Measurements from ENCODE around the gene PTPRN2. TPM values are rescaled to one million over a fixed set of nuclear protein-coding genes. Genes with fewer than 3 reads are reported as not detected.
"Not testable (repeated sequence)": the region's sequence is repeated elsewhere in the genome, so short reads cannot be mapped to it uniquely, and the experiment has no call there.

Gene PTPRN2
- total RNA-seq, 1 donor from 2014 or later: 0.41 TPM

GRCh38 chr7:157514306-157514705 lies 1073.3 kb downstream of the PTPRN2 start:
- no peak for DNase-seq (ENCODE audit: low spot score)
- H3K4me3 Mint-ChIP-seq: no peak overlapping the region
- H3K27me3 Mint-ChIP-seq (ENCODE audit: insufficient read depth): peaks cover 36% of the 10 kb centered on the region
- no peak overlapping the region for H3K27ac Mint-ChIP-seq
- no peaks in the 10 kb centered on the region for H3K4me1 Mint-ChIP-seq (ENCODE audit: low read depth)
- no peaks in the 10 kb centered on the region for H3K36me3 Mint-ChIP-seq (ENCODE audit: low read depth)
- intact Hi-C loops (cut with micrococcal nuclease): no loop called here
- H3K9me3 Mint-ChIP-seq: no peaks in the 10 kb centered on the region

GRCh38 chr7:157513682-157514081 lies 1073.9 kb downstream of the PTPRN2 start:
- H3K4me1 Mint-ChIP-seq (ENCODE audit: low read depth): no peaks in the 10 kb centered on the region
- H3K27ac Mint-ChIP-seq: no peak overlapping the region
- peaks cover 40% of the 10 kb centered on the region for H3K27me3 Mint-ChIP-seq (ENCODE audit: insufficient read depth)
- intact Hi-C loops (cut with micrococcal nuclease): no loop called here
- no peaks in the 10 kb centered on the region for H3K9me3 Mint-ChIP-seq
- no peaks in the 10 kb centered on the region for H3K36me3 Mint-ChIP-seq (ENCODE audit: low read depth)
- no peak overlapping the region for H3K4me3 Mint-ChIP-seq
- no peak for DNase-seq (ENCODE audit: low spot score)

GRCh38 chr7:157513162-157513621 lies 1074.4 kb downstream of the PTPRN2 start:
- H3K27ac Mint-ChIP-seq: no peak overlapping the region
- DNase-seq (ENCODE audit: low spot score): no peak
- no peaks in the 10 kb centered on the region for H3K4me1 Mint-ChIP-seq (ENCODE audit: low read depth)
- no peaks in the 10 kb centered on the region for H3K36me3 Mint-ChIP-seq (ENCODE audit: low read depth)
- H3K27me3 Mint-ChIP-seq (ENCODE audit: insufficient read depth): peaks cover 42% of the 10 kb centered on the region
- intact Hi-C loops (cut with micrococcal nuclease): no loop called here
- no peaks in the 10 kb centered on the region for H3K9me3 Mint-ChIP-seq
- no peak overlapping the region for H3K4me3 Mint-ChIP-seq

GRCh38 chr7:157509226-157509625 lies 1078.4 kb downstream of the PTPRN2 start:
- peaks cover 51% of the 10 kb centered on the region for H3K27me3 Mint-ChIP-seq (ENCODE audit: insufficient read depth)
- H3K4me3 Mint-ChIP-seq: no peak overlapping the region
- H3K4me1 Mint-ChIP-seq (ENCODE audit: low read depth): peaks cover 7% of the 10 kb centered on the region

GRCh38 chr7:157508477-157508881 lies 1079.1 kb downstream of the PTPRN2 start:
- peaks cover 47% of the 10 kb centered on the region for H3K27me3 Mint-ChIP-seq (ENCODE audit: insufficient read depth)
- peaks cover 12% of the 10 kb centered on the region for H3K4me1 Mint-ChIP-seq (ENCODE audit: low read depth)
- no peak overlapping the region for H3K27ac Mint-ChIP-seq
- intact Hi-C loops (cut with micrococcal nuclease): loop anchor here (5.0 kb wide), 1 partner anchor 36 kb away; no protein-coding TSS in a partner anchor
- DNase-seq (ENCODE audit: low spot score): no peak
- peaks cover 24% of the 10 kb centered on the region for H3K9me3 Mint-ChIP-seq
- no peak overlapping the region for H3K4me3 Mint-ChIP-seq
- H3K36me3 Mint-ChIP-seq (ENCODE audit: low read depth): peaks cover 2% of the 10 kb centered on the region

More at GRCh38 chr7:157509226-157509625, 1078.4 kb downstream of the PTPRN2 start:
- Mint-ChIP-seq H3K9me3 (peaks cover 24% of the 10 kb centered on the region), H3K36me3 (ENCODE audit: low read depth) (peaks cover 2% of the 10 kb centered on the region), H3K27ac (no peak overlapping the region)
- no peak for DNase-seq (ENCODE audit: low spot score)
- intact Hi-C loops (cut with micrococcal nuclease): loop anchor here (5.0 kb wide), 1 partner anchor 37 kb away; no protein-coding TSS in a partner anchor

- no peak overlapping the region for H3K27ac Mint-ChIP-seq
Measured at GRCh38 chr7:157507987-157508386, 1079.6 kb downstream of the PTPRN2 start.

GRCh38 chr7:157506268-157506667 lies 1081.4 kb downstream of the PTPRN2 start:
- Mint-ChIP-seq H3K4me3 (no peak overlapping the region), H3K36me3 (ENCODE audit: low read depth) (peaks cover 2% of the 10 kb centered on the region), H3K4me1 (ENCODE audit: low read depth) (peaks cover 33% of the 10 kb centered on the region), H3K27me3 (ENCODE audit: insufficient read depth) (peaks cover 36% of the 10 kb centered on the region), H3K9me3 (peaks cover 24% of the 10 kb centered on the region), H3K27ac (no peak overlapping the region)
- DNase-seq (ENCODE audit: low spot score): no peak
- intact Hi-C loops (cut with micrococcal nuclease): loop anchor here (5.0 kb wide), 1 partner anchor 34 kb away; no protein-coding TSS in a partner anchor

More at GRCh38 chr7:157507987-157508386, 1079.6 kb downstream of the PTPRN2 start:
- Mint-ChIP-seq H3K9me3 (peaks cover 24% of the 10 kb centered on the region), H3K27me3 (ENCODE audit: insufficient read depth) (peaks cover 45% of the 10 kb centered on the region), H3K36me3 (ENCODE audit: low read depth) (peaks cover 2% of the 10 kb centered on the region), H3K4me3 (no peak overlapping the region), H3K4me1 (ENCODE audit: low read depth) (peaks cover 17% of the 10 kb centered on the region)
- DNase-seq (ENCODE audit: low spot score): no peak
- intact Hi-C loops (cut with micrococcal nuclease): loop anchor here (5.0 kb wide), 1 partner anchor 36 kb away; no protein-coding TSS in a partner anchor

GRCh38 chr7:157505646-157506045 lies 1082.0 kb downstream of the PTPRN2 start:
- DNase-seq (ENCODE audit: low spot score): no peak
- Mint-ChIP-seq H3K27ac (no peak overlapping the region), H3K4me3 (no peak overlapping the region), H3K9me3 (peaks cover 24% of the 10 kb centered on the region), H3K4me1 (ENCODE audit: low read depth) (peaks cover 33% of the 10 kb centered on the region), H3K27me3 (ENCODE audit: insufficient read depth) (peaks cover 30% of the 10 kb centered on the region), H3K36me3 (ENCODE audit: low read depth) (peaks cover 2% of the 10 kb centered on the region)
- intact Hi-C loops (cut with micrococcal nuclease): loop anchor here (5.0 kb wide), 1 partner anchor 33 kb away; no protein-coding TSS in a partner anchor

- no peak for DNase-seq (ENCODE audit: low spot score)
- intact Hi-C loops (cut with micrococcal nuclease): loop anchor here (1.0 kb wide), 1 partner anchor 8 kb away; no protein-coding TSS in a partner anchor
- Mint-ChIP-seq H3K4me3 (peak overlapping the region; percentile 69), H3K27ac (peak overlapping the region; percentile 97), H3K9me3 (peaks cover 24% of the 10 kb centered on the region), H3K36me3 (ENCODE audit: low read depth) (peaks cover 2% of the 10 kb centered on the region), H3K4me1 (ENCODE audit: low read depth) (peaks cover 33% of the 10 kb centered on the region), H3K27me3 (ENCODE audit: insufficient read depth) (peaks cover 15% of the 10 kb centered on the region)
Measured at GRCh38 chr7:157503229-157503628, 1084.4 kb downstream of the PTPRN2 start.

GRCh38 chr7:157502701-157503111 lies 1084.9 kb downstream of the PTPRN2 start:
- H3K4me1 Mint-ChIP-seq (ENCODE audit: low read depth): peaks cover 33% of the 10 kb centered on the region
- peak overlapping the region; percentile 97 for H3K27ac Mint-ChIP-seq
- DNase-seq (ENCODE audit: low spot score): peak; percentile 69
- peaks cover 2% of the 10 kb centered on the region for H3K36me3 Mint-ChIP-seq (ENCODE audit: low read depth)
- intact Hi-C loops (cut with micrococcal nuclease): loop anchor here (1.0 kb wide), 2 partner anchors 7 to 12 kb away; no protein-coding TSS in a partner anchor
- H3K27me3 Mint-ChIP-seq (ENCODE audit: insufficient read depth): peaks cover 12% of the 10 kb centered on the region
- peak overlapping the region; percentile 69 for H3K4me3 Mint-ChIP-seq
- peaks cover 24% of the 10 kb centered on the region for H3K9me3 Mint-ChIP-seq

- peaks cover 9% of the 10 kb centered on the region for H3K27me3 Mint-ChIP-seq (ENCODE audit: insufficient read depth)
- intact Hi-C loops (cut with micrococcal nuclease): no loop called here
- peaks cover 33% of the 10 kb centered on the region for H3K4me1 Mint-ChIP-seq (ENCODE audit: low read depth)
- peaks cover 18% of the 10 kb centered on the region for H3K9me3 Mint-ChIP-seq
- H3K27ac Mint-ChIP-seq: peak overlapping the region; percentile 5
- no peak overlapping the region for H3K4me3 Mint-ChIP-seq
- no peak for DNase-seq (ENCODE audit: low spot score)
- H3K36me3 Mint-ChIP-seq (ENCODE audit: low read depth): peaks cover under 1% of the 10 kb centered on the region
Measured at GRCh38 chr7:157501581-157501980, 1086.0 kb downstream of the PTPRN2 start.

- H3K4me3 Mint-ChIP-seq; DNase-seq (ENCODE audit: low spot score); H3K36me3 Mint-ChIP-seq (ENCODE audit: low read depth); H3K27me3 Mint-ChIP-seq (ENCODE audit: insufficient read depth); intact Hi-C loops (cut with micrococcal nuclease); H3K27ac Mint-ChIP-seq: not testable (repeated sequence)
- Mint-ChIP-seq H3K9me3 (peaks cover 14% of the 10 kb centered on the region), H3K4me1 (ENCODE audit: low read depth) (peaks cover 37% of the 10 kb centered on the region)
Measured at GRCh38 chr7:157500989-157501540, 1086.6 kb downstream of the PTPRN2 start.

GRCh38 chr7:157500171-157500960 lies 1087.3 kb downstream of the PTPRN2 start:
- no peak for DNase-seq (ENCODE audit: low spot score)
- intact Hi-C loops (cut with micrococcal nuclease): no loop called here
- Mint-ChIP-seq H3K9me3 (peaks cover 7% of the 10 kb centered on the region), H3K4me1 (ENCODE audit: low read depth) (peaks cover 44% of the 10 kb centered on the region), H3K4me3 (no peak overlapping the region), H3K27ac (no peak overlapping the region), H3K36me3 (ENCODE audit: low read depth) (no peaks in the 10 kb centered on the region), H3K27me3 (ENCODE audit: insufficient read depth) (peaks cover 6% of the 10 kb centered on the region)

All from activated T-helper 1 cell treated with anti-CD3 and anti-CD28 coated beads, Interleukin-12 subunit alpha, Interleukin-12 subunit beta, Interleukin-2, Interleukin-4 antibody, amounts not matched to agents 30 ng/mL and 10 ng/mL and 1 ng/mL, durations not matched to agents 14 hours and 24 hours and 36 hours (primary cell).